Keratinocyte (primary cell): ENCODE results near the gene NFE2L1.

ENCODE experiments used
- CTCF ChIP-seq, 3 experiments: IDR thresholded peaks in 1 of 3; conservative IDR thresholded peaks in 1 of 3; optimal IDR thresholded peaks in 1 of 3; 2 replicates in 2 of 3; 3 replicates in 1 of 3; pipeline versions ENCODE3 to v1.5.1; 2011; ENCODE audit warnings: low read length in 3 of 3, mild to moderate bottlenecking in 3 of 3, moderate library complexity in 2 of 3, control low read depth in 1 of 3, inconsistent platforms in 1 of 3; ENCODE audit not compliant: insufficient read depth in 2 of 3; ENCODE audit errors: extremely low read depth in 1 of 3
- EZH2 ChIP-seq: IDR thresholded peaks from one replicate; pipeline ENCODE4 v1.6.1; 2012; ENCODE audit warnings: inconsistent platforms, mild to moderate bottlenecking, low read length, moderate library complexity

GRCh38 chr17:48025904-48026501 lies 22.2 kb upstream of the NFE2L1 start:
- TF ChIP-seq EZH2, result no peak
- no peak for TF ChIP-seq CTCF (optimal IDR thresholded peaks at IDR 0.05 in 1 of 3, IDR thresholded peaks at IDR 0.05 in 1 of 3, conservative IDR thresholded peaks at IDR 0.05 in 1 of 3; ENCODE audit: extremely low read depth in 1 of 3, insufficient read depth in 2 of 3, low read length in 3 of 3)
